GM15510 (cell line): Measurements from ENCODE around the gene ADAMTS17.

Source experiments
- POLR2A ChIP-seq: IDR thresholded peaks from 3 replicates; pipeline ENCODE4 v1.6.1; 2011; ENCODE audit warnings: borderline replicate concordance; ENCODE audit not compliant: insufficient read length; ENCODE audit errors: extremely low read depth

Gene ADAMTS17

DNA sequence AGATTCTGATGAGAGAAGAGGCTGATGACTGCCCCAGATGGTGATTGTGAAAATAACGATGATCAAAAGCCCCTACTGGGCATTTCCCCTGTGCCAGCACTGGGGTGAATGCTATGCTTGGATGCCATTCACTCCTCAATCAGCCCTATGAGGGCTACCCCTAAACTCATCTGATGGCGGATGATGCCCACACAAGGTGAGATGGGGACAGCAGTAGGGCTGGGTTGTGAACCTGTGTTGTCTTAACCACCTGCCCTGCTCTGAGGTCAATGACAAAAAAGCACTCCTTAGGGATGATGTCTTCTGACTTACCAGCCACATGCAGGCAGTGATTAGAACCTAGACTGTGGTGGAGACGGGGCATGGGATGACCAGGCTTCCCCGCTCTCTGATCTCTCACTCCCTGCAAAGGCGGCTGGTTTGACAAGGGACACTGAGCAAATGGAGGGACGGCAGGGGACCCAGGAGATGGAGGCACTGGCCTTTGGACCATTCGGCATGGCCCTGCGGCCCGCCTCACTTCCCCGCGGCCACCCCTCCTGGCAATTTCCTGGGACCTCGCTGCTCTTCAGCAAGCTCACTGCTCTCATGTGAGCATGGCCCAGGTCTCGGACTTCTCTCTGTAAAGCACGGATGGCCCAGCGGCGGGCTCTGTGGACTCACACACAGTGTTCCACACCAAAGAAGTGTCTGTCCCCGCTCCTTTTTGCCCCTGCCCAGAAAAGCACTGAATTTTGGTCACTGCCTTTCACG is 357.1 kb downstream of the ADAMTS17 start:
- no peak for TF ChIP-seq POLR2A

DNA sequence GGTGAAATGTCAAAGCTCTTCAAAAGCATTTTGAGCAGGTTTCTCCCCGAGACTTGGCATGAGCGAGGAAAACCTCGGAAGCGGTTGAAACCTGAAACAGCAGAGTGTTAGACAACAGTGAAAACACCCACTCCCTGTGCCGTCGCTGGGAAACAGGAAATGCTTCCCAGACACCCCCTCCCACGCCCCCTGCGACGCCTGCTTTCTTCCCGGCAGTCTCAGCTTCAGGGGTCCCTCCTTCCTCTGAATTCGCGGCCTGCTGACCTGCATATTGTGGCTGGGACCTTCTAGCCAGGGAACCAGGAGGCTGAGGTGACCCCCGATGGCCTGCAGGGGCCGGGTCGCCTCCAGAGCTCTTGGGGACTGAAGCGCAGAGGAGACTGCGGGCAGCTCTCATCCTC is 357.9 kb downstream of the ADAMTS17 start:
- no peak for TF ChIP-seq POLR2A

DNA sequence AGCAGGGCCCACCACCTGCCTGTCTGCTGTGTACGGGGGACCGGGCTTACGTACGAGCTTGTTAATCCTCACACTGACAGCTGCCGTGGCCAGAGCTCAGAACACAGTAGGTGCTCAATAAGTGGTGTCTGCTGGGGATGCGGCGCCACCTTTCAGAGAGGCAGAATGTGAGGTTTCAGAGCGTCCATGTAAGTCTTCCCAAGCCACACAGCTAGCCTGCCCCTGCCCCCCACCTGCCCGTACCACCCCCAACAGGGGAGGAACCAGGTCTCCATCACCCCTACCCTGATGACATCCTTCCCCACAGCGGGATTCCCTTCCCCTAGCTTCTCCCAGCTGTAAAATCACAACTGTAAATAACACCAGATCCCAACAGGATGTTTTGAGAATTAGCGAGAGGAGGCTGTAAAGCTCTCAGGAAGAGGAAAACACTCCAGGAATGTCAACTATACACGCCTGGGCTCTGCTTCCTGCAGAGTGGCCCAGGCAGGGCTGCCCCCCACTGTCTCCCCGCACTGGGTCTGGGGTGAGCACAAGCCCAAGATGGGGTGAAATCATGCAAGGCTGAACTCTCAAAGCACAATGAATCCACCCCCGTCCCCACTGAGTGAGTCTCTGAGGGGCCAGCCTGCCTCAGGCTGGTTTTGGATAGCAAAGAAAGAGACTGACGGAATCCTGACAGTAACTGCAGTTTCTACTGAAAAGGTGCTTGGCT is 358.4 kb downstream of the ADAMTS17 start:
- no peak for TF ChIP-seq POLR2A

GRCh38 chr15:99982662-99983061 is 359.1 kb downstream of the ADAMTS17 start:
- TF ChIP-seq POLR2A = no peak

- TF ChIP-seq POLR2A = no peak
Observed at GRCh38 chr15:99981839-99982658, 359.7 kb downstream of the ADAMTS17 start.

GRCh38 chr15:99981191-99981647 is 360.6 kb downstream of the ADAMTS17 start:
- no peak for TF ChIP-seq POLR2A

DNA sequence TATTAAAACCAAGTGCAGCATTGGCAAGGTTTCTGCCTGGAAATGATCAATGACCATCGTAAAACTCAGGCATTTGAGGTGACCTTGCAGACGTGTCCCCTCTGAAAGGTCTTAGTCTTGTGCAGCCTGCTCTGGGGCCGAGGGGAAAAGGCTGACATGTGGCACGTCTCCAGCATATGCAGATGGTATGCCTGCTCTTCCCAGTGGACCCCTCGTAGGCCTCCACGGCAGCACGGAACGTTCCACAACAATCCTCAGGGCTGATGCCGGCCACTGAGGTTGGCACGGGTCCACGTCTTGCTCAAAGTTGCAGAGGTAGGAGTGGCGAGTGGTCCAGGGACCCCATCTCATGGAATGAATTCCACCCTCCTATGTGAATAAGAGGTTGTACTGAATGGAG is 361.0 kb downstream of the ADAMTS17 start:
- TF ChIP-seq POLR2A = no peak

- no peak for TF ChIP-seq POLR2A
Observed at GRCh38 chr15:99979371-99979770, 362.4 kb downstream of the ADAMTS17 start.

- no peak for TF ChIP-seq POLR2A
Observed at GRCh38 chr15:99978426-99978825, 363.3 kb downstream of the ADAMTS17 start.

DNA sequence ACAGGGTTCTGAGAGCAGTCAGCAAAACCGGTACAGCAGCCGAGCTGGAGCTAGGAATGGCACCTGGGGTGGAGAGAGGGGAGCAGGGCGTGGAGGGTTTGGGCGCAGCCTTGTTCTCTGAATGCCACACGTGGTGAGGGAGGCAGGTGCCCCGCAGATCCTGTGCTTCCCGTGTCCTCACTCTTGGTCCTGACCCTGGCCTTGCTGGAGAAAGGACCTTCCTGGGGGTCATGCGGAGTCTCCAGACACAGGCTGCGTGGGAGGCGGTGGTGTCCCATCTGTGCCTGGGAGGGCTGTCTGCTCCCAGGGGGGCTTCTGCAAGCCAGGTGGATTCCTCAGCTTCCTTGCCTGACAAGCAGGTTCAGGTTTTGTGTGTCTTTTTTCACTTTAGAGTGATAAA is 363.8 kb downstream of the ADAMTS17 start:
- TF ChIP-seq POLR2A = no peak

DNA sequence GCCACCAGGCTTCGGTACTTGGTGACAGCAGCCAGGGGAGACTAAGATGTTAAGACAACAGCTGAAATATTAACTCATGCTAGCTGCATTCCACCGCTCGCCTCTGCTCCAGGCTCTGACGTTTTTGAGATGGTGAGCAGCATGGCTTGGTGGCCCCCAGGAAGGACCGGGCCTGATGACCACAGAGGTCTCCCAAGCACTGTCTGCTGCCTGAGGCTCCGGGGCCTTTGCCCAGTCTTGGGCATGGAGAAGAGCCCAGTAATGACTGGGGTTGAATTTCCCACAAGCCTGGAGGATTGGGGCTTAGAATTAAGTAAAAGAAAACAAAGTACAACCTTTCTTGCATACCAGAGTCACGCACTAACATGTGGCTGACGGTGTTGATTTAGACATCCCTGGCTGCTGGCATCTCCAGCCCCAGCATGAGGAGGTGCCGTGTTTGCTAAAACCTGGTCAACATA is 364.9 kb downstream of the ADAMTS17 start:
- TF ChIP-seq POLR2A = no peak

DNA sequence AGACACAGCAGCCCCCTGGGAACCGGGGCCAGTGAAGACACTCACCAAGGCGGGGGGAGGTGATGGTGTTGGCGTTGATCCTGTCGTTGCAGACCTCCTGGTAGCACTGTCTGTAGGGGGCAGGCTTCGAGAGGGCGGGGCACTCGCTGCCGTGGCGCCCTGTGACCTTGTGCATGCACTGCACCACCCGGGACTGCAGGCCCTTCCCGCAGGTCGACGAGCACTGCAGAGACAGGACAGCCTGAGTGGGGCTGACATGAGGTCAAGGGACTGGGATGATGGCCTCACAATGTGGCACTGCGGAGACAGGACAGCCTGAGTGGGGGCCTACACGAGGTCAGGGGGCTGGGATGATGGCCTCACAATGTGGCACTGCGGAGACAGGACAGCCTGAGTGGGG is 365.8 kb downstream of the ADAMTS17 start:
- TF ChIP-seq POLR2A = no peak

DNA sequence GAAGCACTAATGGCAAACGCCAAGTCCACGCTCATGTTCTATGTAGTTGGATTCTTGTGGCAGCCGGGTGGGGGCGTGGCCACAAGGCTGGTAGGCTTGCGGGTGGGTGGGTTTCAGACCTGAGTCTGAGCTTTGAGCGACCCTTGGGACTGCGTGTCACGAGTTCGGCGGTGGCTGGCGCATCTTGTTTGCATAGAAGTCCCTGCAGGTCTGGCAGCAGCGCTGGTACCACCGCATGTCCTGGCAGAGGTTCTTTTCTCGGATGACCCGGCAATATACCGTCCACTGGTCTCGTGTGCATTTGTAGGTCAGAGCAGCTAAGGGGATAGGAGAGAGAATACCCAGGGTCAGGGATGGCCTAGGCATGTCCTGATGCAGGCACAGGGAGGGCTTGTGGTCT is 367.5 kb downstream of the ADAMTS17 start:
- no peak for TF ChIP-seq POLR2A

DNA sequence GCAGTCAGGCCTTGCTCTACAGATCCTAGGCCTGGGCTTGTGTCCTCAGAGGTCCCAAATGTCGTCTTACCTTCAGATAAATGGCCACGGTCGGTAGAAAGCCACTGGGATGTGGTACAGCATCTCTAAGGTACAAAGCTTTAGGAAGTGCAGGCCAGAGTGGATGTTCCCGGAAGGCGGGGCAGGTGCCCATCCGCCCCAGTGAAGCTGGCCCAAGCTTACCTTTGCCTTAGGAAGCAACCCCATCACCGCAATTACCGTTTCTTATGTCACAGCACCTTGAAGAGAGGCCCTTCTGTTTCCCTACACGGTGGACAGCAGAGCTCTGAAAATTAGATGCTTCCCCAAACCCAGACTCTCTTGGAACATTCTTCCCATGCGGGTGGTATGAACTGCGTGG is 368.4 kb downstream of the ADAMTS17 start:
- no peak for TF ChIP-seq POLR2A

- TF ChIP-seq POLR2A = no peak
Observed at GRCh38 chr15:99970891-99971430, 370.8 kb downstream of the ADAMTS17 start.
